Nasal cavity respiratory epithelium epithelial cell of viscerocranial mucosa (primary cell): ENCODE data around the gene ABCA5. TPM values are rescaled to one million over a fixed set of nuclear protein-coding genes. Genes with fewer than 3 reads are reported as not detected.

Experiments used
- total RNA-seq: library from RNA; depleted of rRNA; stranded (reverse); fragments of >200 nt; gene quantifications from 2 replicates; pipeline ENCODE4 v1.2.3, GENCODE V29; 2014

The ABCA5 gene, protein sequence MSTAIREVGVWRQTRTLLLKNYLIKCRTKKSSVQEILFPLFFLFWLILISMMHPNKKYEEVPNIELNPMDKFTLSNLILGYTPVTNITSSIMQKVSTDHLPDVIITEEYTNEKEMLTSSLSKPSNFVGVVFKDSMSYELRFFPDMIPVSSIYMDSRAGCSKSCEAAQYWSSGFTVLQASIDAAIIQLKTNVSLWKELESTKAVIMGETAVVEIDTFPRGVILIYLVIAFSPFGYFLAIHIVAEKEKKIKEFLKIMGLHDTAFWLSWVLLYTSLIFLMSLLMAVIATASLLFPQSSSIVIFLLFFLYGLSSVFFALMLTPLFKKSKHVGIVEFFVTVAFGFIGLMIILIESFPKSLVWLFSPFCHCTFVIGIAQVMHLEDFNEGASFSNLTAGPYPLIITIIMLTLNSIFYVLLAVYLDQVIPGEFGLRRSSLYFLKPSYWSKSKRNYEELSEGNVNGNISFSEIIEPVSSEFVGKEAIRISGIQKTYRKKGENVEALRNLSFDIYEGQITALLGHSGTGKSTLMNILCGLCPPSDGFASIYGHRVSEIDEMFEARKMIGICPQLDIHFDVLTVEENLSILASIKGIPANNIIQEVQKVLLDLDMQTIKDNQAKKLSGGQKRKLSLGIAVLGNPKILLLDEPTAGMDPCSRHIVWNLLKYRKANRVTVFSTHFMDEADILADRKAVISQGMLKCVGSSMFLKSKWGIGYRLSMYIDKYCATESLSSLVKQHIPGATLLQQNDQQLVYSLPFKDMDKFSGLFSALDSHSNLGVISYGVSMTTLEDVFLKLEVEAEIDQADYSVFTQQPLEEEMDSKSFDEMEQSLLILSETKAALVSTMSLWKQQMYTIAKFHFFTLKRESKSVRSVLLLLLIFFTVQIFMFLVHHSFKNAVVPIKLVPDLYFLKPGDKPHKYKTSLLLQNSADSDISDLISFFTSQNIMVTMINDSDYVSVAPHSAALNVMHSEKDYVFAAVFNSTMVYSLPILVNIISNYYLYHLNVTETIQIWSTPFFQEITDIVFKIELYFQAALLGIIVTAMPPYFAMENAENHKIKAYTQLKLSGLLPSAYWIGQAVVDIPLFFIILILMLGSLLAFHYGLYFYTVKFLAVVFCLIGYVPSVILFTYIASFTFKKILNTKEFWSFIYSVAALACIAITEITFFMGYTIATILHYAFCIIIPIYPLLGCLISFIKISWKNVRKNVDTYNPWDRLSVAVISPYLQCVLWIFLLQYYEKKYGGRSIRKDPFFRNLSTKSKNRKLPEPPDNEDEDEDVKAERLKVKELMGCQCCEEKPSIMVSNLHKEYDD (N-terminal part only)
- 16.9 and 17.1 TPM in 2 replicates for total RNA-seq

DNA sequence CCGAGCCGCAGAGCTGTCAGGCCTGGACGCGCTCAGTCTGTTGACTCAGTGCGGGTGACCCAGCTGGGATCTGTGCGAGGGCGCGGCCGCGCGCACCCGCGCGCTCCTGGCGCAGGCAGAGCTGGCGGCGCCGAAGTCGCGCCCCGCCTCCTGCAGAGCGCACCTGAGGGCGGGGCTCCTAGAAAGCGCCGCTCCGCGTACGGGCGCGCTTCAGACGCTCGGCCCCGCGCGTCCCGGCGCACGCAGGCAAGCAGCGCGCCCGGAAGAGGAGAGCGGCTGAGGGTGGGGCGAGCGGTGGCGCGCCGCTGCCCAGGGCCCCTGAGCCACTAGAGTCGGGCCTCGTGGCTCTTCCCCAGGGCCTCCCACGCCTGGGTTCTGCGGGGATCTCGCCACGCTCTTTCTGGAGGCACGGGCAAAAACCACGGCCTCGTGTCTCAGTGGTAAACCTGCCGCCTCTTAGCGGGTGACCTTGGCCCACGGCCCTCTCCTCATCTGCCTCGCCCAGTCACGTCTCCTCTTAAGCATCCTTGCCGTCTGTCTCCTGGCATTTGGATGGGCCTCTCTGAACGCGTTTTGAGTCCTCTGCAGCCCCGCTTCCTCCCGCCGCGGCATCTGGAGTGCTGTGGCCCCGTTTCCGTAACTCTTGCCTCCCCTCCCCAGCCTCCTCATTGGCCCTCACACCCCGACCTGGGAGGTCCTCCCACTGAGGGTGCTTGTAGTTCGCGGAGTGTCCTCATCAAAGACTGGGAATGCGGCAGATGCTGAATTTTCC, at the start of gene ABCA5:
Gene ABCA5 (minus strand): TSS at position 74 of the 772 bp plus-strand sequence. CDS start 12,718 bp downstream, outside the sequence.

GRCh38 chr17:69228576-69228975, 98.4 kb downstream of the ABCA5 start, which contains the start of gene ABCA10:
TSS of gene ABCA10 (minus strand) at chr17:69228824. CDS start at chr17:69225358, 3,466 bp downstream.

Other genes with a start within 250 kb of the ABCA5 start
- gene ABCA6, start 185.2 kb downstream of the ABCA5 start, total RNA-seq = 0.34 and 0.93 TPM in 2 replicates
- 1.0 and 1.3 TPM in 2 replicates for gene ABCA10, start 98.3 kb downstream of the ABCA5 start, total RNA-seq
- gene MAP2K6, start 87.6 kb upstream of the ABCA5 start, total RNA-seq = under 0.01 and 1.4 TPM in 2 replicates